ENCODE data around the gene SCART1. TPM values are rescaled to one million over a fixed set of nuclear protein-coding genes. Genes with fewer than 3 reads are reported as not detected.

SCART1 gene
- total RNA-seq, 1 experiment from 2014 or later: 3.7 TPM

DNA sequence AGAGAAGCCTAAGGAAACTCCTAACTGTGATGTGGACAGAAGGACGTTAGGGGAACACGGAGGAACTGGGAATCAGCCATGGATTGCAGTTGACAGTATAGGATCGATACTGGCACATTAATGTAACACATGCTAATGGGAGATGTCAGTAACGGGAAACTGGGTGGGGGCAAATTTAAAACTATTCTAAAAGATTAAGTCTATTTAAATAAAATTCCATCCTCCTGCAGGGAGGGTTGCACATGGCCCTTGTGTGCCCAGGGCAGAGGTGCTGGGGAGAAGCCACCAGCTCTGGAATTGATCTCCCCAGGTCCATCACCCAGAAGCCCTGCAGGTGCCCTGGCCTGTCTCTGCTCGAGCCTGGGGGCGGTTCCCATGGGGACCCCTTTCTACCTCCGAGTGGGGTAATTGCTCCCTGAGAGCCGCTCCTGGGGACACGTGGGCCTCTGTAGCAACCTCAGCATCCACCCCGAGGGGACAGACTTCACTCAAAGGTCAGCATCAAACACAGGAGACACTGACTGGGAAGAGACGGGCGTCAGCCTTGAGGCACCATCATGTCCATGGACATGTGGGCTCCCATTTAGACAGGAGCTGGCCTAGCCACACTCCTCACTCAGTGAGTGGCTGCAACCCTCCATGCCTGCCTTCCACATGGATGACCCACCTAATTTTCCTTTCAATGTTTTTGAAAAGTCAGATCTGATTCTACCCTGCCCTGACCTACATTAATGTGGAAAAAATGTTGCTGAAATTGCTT lies 21.1 kb downstream of the SCART1 start (continued):
- TF ChIP-seq, protein P1, sequence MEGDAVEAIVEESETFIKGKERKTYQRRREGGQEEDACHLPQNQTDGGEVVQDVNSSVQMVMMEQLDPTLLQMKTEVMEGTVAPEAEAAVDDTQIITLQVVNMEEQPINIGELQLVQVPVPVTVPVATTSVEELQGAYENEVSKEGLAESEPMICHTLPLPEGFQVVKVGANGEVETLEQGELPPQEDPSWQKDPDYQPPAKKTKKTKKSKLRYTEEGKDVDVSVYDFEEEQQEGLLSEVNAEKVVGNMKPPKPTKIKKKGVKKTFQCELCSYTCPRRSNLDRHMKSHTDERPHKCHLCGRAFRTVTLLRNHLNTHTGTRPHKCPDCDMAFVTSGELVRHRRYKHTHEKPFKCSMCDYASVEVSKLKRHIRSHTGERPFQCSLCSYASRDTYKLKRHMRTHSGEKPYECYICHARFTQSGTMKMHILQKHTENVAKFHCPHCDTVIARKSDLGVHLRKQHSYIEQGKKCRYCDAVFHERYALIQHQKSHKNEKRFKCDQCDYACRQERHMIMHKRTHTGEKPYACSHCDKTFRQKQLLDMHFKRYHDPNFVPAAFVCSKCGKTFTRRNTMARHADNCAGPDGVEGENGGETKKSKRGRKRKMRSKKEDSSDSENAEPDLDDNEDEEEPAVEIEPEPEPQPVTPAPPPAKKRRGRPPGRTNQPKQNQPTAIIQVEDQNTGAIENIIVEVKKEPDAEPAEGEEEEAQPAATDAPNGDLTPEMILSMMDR (IDR thresholded peaks at IDR 0.05 in 2 of 3, conservative IDR thresholded peaks at IDR 0.05 in 1 of 3; ENCODE audit: borderline replicate concordance in 1 of 3, insufficient read depth in 1 of 3, low read depth in 2 of 3, low read length in 2 of 3): no peak
- TF ChIP-seq, protein P2, sequence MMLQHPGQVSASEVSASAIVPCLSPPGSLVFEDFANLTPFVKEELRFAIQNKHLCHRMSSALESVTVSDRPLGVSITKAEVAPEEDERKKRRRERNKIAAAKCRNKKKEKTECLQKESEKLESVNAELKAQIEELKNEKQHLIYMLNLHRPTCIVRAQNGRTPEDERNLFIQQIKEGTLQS (IDR thresholded peaks at IDR 0.05): no peak
- TF ChIP-seq POLR2AphosphoS5 (IDR thresholded peaks at IDR 0.05; ENCODE audit: low read depth, low read length) (no peak), CEBPB (IDR thresholded peaks at IDR 0.05; ENCODE audit: low read depth) (no peak), SRF (IDR thresholded peaks at IDR 0.05; ENCODE audit: low read depth) (no peak)

DNA sequence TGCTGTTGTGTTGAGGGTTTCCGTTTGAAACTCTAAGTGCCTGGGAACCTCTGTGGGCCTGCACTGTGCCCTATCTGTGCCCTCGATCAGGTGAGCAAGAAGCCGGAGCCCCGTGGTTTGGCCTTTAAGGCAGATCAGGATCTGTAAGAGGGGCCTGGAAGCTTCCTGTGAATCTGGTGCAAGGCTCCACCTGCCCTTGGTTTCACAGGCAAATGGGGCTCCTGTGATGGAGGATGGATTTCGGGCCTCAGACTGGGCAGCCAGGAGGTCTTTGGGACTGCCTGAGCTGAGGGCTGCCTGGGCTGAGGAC lies 21.6 kb downstream of the SCART1 start:
- ATAC-seq (no peak), DNase-seq (ENCODE audit: low read depth, low spot score) (no peak)
- intact Hi-C loops (cut with micrococcal nuclease): no loop called here
- no peaks in the 10 kb centered on the region for H3K27me3 ChIP-seq (ENCODE audit: insufficient read depth, low read length)
- H3K9me3 ChIP-seq (ENCODE audit: control insufficient read depth in 1 of 2, insufficient read depth in 1 of 2, low read depth in 1 of 2, low read length in 2 of 2): no peaks in the 10 kb centered on the region
- RAD21 ChIA-PET (ENCODE audit: low non-redundant PET in 1 of 2, low total read pairs in 2 of 2, uncharacterized antibody in 2 of 2, unreplicated experiment in 2 of 2): no interaction called here
- no peaks in the 10 kb centered on the region for H3K36me3 ChIP-seq (ENCODE audit: control insufficient read depth in 1 of 2, insufficient read depth in 2 of 2, low read length in 2 of 2)
- POLR2A ChIA-PET: no interaction called here
- no peaks in the 10 kb centered on the region for H3K79me2 ChIP-seq (ENCODE audit: insufficient read depth, low read length)
- no peak overlapping the region for H3K4me2 ChIP-seq (ENCODE audit: low read length)
- H3K9me2 ChIP-seq (ENCODE audit: insufficient read depth): no peaks in the 10 kb centered on the region
- no peaks in the 10 kb centered on the region for H3K4me1 ChIP-seq (ENCODE audit: control insufficient read depth in 1 of 2, insufficient read depth in 2 of 2, low read length in 2 of 2)
- H4K20me1 ChIP-seq (ENCODE audit: insufficient read depth): no peaks in the 10 kb centered on the region
- H3K27ac ChIP-seq (ENCODE audit: low read depth, low read length): no peak overlapping the region
- H3K4me3 ChIP-seq (replicated peaks in 1 of 2; ENCODE audit: low read depth in 1 of 2, low read length in 2 of 2): no peak overlapping the region
- CTCF ChIA-PET: no interaction called here
- H2AFZ ChIP-seq (ENCODE audit: low read depth, low read length, poor library complexity, severe bottlenecking): no peak overlapping the region
- BruUV-seq (replicated peaks): no TSS peak
- no peak overlapping the region for H3K9ac ChIP-seq (ENCODE audit: low read length)
- TF ChIP-seq, protein P3, sequence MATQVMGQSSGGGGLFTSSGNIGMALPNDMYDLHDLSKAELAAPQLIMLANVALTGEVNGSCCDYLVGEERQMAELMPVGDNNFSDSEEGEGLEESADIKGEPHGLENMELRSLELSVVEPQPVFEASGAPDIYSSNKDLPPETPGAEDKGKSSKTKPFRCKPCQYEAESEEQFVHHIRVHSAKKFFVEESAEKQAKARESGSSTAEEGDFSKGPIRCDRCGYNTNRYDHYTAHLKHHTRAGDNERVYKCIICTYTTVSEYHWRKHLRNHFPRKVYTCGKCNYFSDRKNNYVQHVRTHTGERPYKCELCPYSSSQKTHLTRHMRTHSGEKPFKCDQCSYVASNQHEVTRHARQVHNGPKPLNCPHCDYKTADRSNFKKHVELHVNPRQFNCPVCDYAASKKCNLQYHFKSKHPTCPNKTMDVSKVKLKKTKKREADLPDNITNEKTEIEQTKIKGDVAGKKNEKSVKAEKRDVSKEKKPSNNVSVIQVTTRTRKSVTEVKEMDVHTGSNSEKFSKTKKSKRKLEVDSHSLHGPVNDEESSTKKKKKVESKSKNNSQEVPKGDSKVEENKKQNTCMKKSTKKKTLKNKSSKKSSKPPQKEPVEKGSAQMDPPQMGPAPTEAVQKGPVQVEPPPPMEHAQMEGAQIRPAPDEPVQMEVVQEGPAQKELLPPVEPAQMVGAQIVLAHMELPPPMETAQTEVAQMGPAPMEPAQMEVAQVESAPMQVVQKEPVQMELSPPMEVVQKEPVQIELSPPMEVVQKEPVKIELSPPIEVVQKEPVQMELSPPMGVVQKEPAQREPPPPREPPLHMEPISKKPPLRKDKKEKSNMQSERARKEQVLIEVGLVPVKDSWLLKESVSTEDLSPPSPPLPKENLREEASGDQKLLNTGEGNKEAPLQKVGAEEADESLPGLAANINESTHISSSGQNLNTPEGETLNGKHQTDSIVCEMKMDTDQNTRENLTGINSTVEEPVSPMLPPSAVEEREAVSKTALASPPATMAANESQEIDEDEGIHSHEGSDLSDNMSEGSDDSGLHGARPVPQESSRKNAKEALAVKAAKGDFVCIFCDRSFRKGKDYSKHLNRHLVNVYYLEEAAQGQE (IDR thresholded peaks at IDR 0.05; ENCODE audit: low read depth): no peak
- TF ChIP-seq EGR1 (IDR thresholded peaks at IDR 0.05; ENCODE audit: low read depth): no peak
- TF ChIP-seq EZH2 (IDR thresholded peaks at IDR 0.05): no peak
- TF ChIP-seq ELF1 (IDR thresholded peaks at IDR 0.05; ENCODE audit: borderline replicate concordance, low read depth): no peak
- TF ChIP-seq TCF7L2 (IDR thresholded peaks at IDR 0.05; ENCODE audit: borderline replicate concordance, extremely low read depth, insufficient read depth, insufficient read length): no peak
- TF ChIP-seq RAD21 (IDR thresholded peaks at IDR 0.05; ENCODE audit: low read depth): no peak
- TF ChIP-seq SP1 (IDR thresholded peaks at IDR 0.05; ENCODE audit: low read depth): no peak
- TF ChIP-seq SRF (IDR thresholded peaks at IDR 0.05; ENCODE audit: low read depth): no peak
- no peak for TF ChIP-seq POLR2AphosphoS5 (IDR thresholded peaks at IDR 0.05; ENCODE audit: low read depth, low read length)
- TF ChIP-seq ZNF274 (IDR thresholded peaks at IDR 0.05; ENCODE audit: low read depth, low read length): no peak
- TF ChIP-seq, protein P2 (IDR thresholded peaks at IDR 0.05): no peak
- no peak for TF ChIP-seq ZFX (IDR thresholded peaks at IDR 0.05)
- TF ChIP-seq, protein P1 (IDR thresholded peaks at IDR 0.05 in 2 of 3, conservative IDR thresholded peaks at IDR 0.05 in 1 of 3; ENCODE audit: borderline replicate concordance in 1 of 3, insufficient read depth in 1 of 3, low read depth in 2 of 3, low read length in 2 of 3): no peak
- TF ChIP-seq SIN3A (IDR thresholded peaks at IDR 0.05; ENCODE audit: low read depth): no peak
- no peak for TF ChIP-seq EZH2phosphoT487 (IDR thresholded peaks at IDR 0.05; ENCODE audit: borderline replicate concordance)

Measured in HCT116 (cell line).